HepG2 (cell line): Measurements from ENCODE around the gene VAMP2. TPM values are rescaled to one million over a fixed set of nuclear protein-coding genes. Genes with fewer than 3 reads are reported as not detected.

ENCODE experiments used
- ASH2L ChIP-seq: fragments of 300-600, 200-600 bp; sonication (generic); IDR thresholded peaks from 2 replicates; pipeline ENCODE4 v1.7.0; 2017; ENCODE audit warnings: low read depth, mild to moderate bottlenecking, moderate library complexity, mixed read lengths, low read length; ENCODE audit not compliant: insufficient read length
- CREB1 ChIP-seq, 2 experiments: fragments of 450-650 bp in 1 of 2; IDR thresholded peaks; 2 replicates each; pipeline ENCODE4 v1.6.1; 2016 to 2017; ENCODE audit warnings: control low read depth in 1 of 2, mild to moderate bottlenecking in 1 of 2, missing compliant biosample characterization in 1 of 2, missing genetic modification characterization in 1 of 2
- CTCF ChIP-seq: sonication (generic); formaldehyde crosslinking; IDR thresholded peaks from 2 replicates; pipeline ENCODE4 v1.5.0; 2020; ENCODE audit warnings: mild to moderate bottlenecking, missing genetic modification reagents, moderate library complexity
- HNF4G ChIP-seq, 2 experiments: sonication (generic) in 1 of 2; formaldehyde crosslinking in 1 of 2; IDR thresholded peaks; 2 replicates each; pipeline versions ENCODE4 v1.4.0 to v1.6.1; 2011 to 2020; ENCODE audit warnings: borderline replicate concordance in 2 of 2, low read depth in 2 of 2, mild to moderate bottlenecking in 2 of 2, low read length in 1 of 2, missing genetic modification reagents in 1 of 2, moderate library complexity in 1 of 2
- HNRNPH1 ChIP-seq: fragments of 200-400 bp; formaldehyde crosslinking; optimal IDR thresholded peaks from 2 replicates; pipeline ENCODE3; 2017; ENCODE audit warnings: mild to moderate bottlenecking, low read depth, low read length
- HOXA7 ChIP-seq: sonication (generic); formaldehyde crosslinking; IDR thresholded peaks from 2 replicates; pipeline ENCODE4 v1.8.1; 2022; ENCODE audit warnings: mild to moderate bottlenecking, missing genetic modification reagents, moderate library complexity
- NR2F6 ChIP-seq, 2 experiments: IDR thresholded peaks; 2 replicates each; pipeline ENCODE4 v1.6.1; 2016; ENCODE audit warnings: antibody characterized with exemption in 1 of 2, mild to moderate bottlenecking in 1 of 2
- SAP130 ChIP-seq: IDR thresholded peaks from 2 replicates; pipeline ENCODE4 v1.6.1; 2016; ENCODE audit warnings: low read depth
- XRCC5 ChIP-seq: fragments of 200-400 bp; formaldehyde crosslinking; optimal IDR thresholded peaks from 2 replicates; pipeline ENCODE3; 2017; ENCODE audit warnings: mild to moderate bottlenecking, low read length
- ZNF24 ChIP-seq: fragments of 450-650 bp; IDR thresholded peaks from 2 replicates; pipeline ENCODE4 v1.6.1; 2017; ENCODE audit warnings: antibody characterized with exemption, mild to moderate bottlenecking
- ZNF253 ChIP-seq: sonication (generic); formaldehyde crosslinking; IDR thresholded peaks from 2 replicates; pipeline ENCODE4 v1.8.0; 2022; ENCODE audit warnings: mild to moderate bottlenecking, missing genetic modification reagents, borderline replicate concordance
- ZNF331 ChIP-seq: sonication (generic); formaldehyde crosslinking; IDR thresholded peaks from 2 replicates; pipeline ENCODE4 v1.4.0; 2020; ENCODE audit warnings: missing genetic modification reagents
- ZNF350 ChIP-seq: sonication (generic); formaldehyde crosslinking; IDR thresholded peaks from 2 replicates; pipeline ENCODE4 v1.4.0; 2020; ENCODE audit warnings: mild to moderate bottlenecking, low read depth, missing genetic modification reagents, borderline replicate concordance
- ZNF382 ChIP-seq: sonication (generic); formaldehyde crosslinking; IDR thresholded peaks from 2 replicates; pipeline ENCODE4 v1.5.0; 2020; ENCODE audit warnings: missing genetic modification reagents, mild to moderate bottlenecking, borderline replicate concordance
- ZNF414 ChIP-seq: sonication (generic); formaldehyde crosslinking; IDR thresholded peaks from 2 replicates; pipeline ENCODE4 v1.5.0; 2020; ENCODE audit warnings: missing genetic modification reagents
- ZNF605 ChIP-seq: sonication (generic); formaldehyde crosslinking; IDR thresholded peaks from 2 replicates; pipeline ENCODE4 v1.8.0; 2022; ENCODE audit warnings: mild to moderate bottlenecking, missing genetic modification reagents
- ZNF761 ChIP-seq: sonication (generic); formaldehyde crosslinking; conservative IDR thresholded peaks from 2 replicates; pipeline ENCODE4 v1.4.0; 2020; ENCODE audit warnings: mild to moderate bottlenecking, missing genetic modification reagents
- polyA plus RNA-seq, 8 experiments: library from polyadenylated mRNA; depleted of rRNA in 3 of 8; stranded (reverse) in 7 of 8; unstranded in 1 of 8; fragments of >200 nt; fragmentation: Illumina TruSeq in 4 of 8; extraction: Trizol in 4 of 8; gene quantifications; 2 replicates each; pipeline versions ENCODE4 v1.2.1 to v1.2.3, GENCODE V29; 2011 to 2016; ENCODE audit warnings: low read depth in 4 of 8, missing spikeins in 1 of 8, mixed read lengths in 1 of 8; ENCODE audit not compliant: insufficient read depth in 1 of 8
- total RNA-seq, 5 experiments: library from RNA; depleted of rRNA; stranded (reverse); fragments of >200 nt; fragmentation: Illumina TruSeq; extraction: Trizol; gene quantifications; 2 replicates each; pipeline ENCODE4 v1.2.3, GENCODE V29; 2016; ENCODE audit warnings: low read depth in 1 of 5
- TF ChIP-seq, protein P1 (sequence below): sonication (generic); formaldehyde crosslinking; IDR thresholded peaks from 2 replicates; pipeline ENCODE4 v1.4.0; 2020; ENCODE audit warnings: missing genetic modification reagents
- TF ChIP-seq, protein P2 (sequence below): sonication (generic); formaldehyde crosslinking; IDR thresholded peaks from 2 replicates; pipeline ENCODE4 v1.5.0; 2020; ENCODE audit warnings: mild to moderate bottlenecking, missing genetic modification reagents, borderline replicate concordance

The VAMP2 gene
- total and polyA plus RNA-seq, 2 of the 13 experiments (the other 11 are each of a cell fraction or from before 2014, with no cell fraction given), result 3.9 to 17.2 TPM

DNA sequence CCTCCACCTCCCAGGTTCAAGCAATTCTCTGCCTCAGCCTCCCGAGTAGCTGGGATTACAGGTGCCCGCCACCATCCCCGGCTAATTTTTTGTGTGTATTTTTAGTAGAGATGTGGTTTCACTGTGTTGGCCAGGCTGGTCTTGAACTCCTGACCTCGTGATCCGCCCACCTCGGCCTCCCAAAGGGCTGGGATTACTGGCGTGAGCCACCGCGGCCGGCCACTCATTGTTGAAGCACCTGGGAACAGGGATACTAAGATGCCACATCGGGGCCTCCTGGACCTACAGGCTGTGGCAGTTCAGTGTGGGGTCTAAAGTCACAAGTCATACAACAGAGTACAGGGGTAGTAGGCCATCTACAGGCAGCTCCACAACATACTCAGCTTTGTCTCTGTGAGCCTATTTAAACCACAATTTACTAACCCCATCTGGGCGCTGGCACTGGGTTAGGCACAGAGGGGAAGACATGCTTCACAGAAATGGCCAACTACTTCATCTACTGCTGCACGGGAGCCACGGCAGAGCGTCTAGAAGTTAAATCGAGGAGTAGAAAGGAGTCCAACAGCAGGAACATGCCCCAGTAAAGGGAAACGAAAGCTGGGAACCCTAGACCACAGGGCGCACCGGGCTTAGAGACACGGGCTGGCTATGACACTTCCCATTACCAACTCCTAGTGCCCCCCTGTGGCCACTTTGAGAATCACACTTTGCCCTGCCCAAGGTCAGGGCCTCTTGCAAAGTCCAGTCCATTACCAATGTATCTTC lies 4.3 kb downstream of the VAMP2 start (continued):
- TF ChIP-seq ZNF605, result 0 out of 2 replicates have a peak, but pooled peaks have one; percentile 59
- TF ChIP-seq ZNF350 (CRISPR knock-in tag), result no peak
- no peak for TF ChIP-seq ZNF414
- peak; percentile 14; the same call in 1 of the 2 replicates for TF ChIP-seq ZNF331 (CRISPR knock-in tag)
- TF ChIP-seq SAP130 (CRISPR knock-in tag), result peak; percentile 64
- TF ChIP-seq, protein P1, sequence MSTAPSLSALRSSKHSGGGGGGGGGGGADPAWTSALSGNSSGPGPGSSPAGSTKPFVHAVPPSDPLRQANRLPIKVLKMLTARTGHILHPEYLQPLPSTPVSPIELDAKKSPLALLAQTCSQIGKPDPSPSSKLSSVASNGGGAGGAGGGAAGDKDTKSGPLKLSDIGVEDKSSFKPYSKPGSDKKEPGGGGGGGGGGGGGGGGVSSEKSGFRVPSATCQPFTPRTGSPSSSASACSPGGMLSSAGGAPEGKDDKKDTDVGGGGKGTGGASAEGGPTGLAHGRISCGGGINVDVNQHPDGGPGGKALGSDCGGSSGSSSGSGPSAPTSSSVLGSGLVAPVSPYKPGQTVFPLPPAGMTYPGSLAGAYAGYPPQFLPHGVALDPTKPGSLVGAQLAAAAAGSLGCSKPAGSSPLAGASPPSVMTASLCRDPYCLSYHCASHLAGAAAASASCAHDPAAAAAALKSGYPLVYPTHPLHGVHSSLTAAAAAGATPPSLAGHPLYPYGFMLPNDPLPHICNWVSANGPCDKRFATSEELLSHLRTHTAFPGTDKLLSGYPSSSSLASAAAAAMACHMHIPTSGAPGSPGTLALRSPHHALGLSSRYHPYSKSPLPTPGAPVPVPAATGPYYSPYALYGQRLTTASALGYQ (CRISPR knock-in tag), result no peak
- peak; percentile 96 for TF ChIP-seq XRCC5
- TF ChIP-seq ASH2L, result peak; percentile 36
- peak; percentile 59; the same call in 1 of the 2 replicates for TF ChIP-seq ZNF253 (CRISPR knock-in tag)
- no peak for TF ChIP-seq HNRNPH1
- TF ChIP-seq ZNF24, result no peak
- no peak for TF ChIP-seq CREB1 (IDR thresholded peaks at IDR 0.05)
- no peak for TF ChIP-seq CREB1 (CRISPR knock-in tag; IDR thresholded peaks at IDR 0.05)
- TF ChIP-seq NR2F6 (IDR thresholded peaks at IDR 0.05), result peak; percentile 57; the same call in 1 of the 2 replicates
- TF ChIP-seq NR2F6 (CRISPR knock-in tag; IDR thresholded peaks at IDR 0.05), result peak; percentile 68
- TF ChIP-seq HNF4G (IDR thresholded peaks at IDR 0.05; ENCODE audit: borderline replicate concordance, low read depth, low read length), result peak; percentile 44; the same call in 1 of the 2 replicates
- TF ChIP-seq HNF4G (CRISPR knock-in tag; IDR thresholded peaks at IDR 0.05; ENCODE audit: borderline replicate concordance, low read depth), result no peak
- TF ChIP-seq HOXA7 (CRISPR knock-in tag), result no peak
- peak; percentile 85 for TF ChIP-seq CTCF (CRISPR knock-in tag)
- TF ChIP-seq ZNF382 (CRISPR knock-in tag), result no peak
- TF ChIP-seq ZNF761 (CRISPR knock-in tag), result no peak
- TF ChIP-seq, protein P2, sequence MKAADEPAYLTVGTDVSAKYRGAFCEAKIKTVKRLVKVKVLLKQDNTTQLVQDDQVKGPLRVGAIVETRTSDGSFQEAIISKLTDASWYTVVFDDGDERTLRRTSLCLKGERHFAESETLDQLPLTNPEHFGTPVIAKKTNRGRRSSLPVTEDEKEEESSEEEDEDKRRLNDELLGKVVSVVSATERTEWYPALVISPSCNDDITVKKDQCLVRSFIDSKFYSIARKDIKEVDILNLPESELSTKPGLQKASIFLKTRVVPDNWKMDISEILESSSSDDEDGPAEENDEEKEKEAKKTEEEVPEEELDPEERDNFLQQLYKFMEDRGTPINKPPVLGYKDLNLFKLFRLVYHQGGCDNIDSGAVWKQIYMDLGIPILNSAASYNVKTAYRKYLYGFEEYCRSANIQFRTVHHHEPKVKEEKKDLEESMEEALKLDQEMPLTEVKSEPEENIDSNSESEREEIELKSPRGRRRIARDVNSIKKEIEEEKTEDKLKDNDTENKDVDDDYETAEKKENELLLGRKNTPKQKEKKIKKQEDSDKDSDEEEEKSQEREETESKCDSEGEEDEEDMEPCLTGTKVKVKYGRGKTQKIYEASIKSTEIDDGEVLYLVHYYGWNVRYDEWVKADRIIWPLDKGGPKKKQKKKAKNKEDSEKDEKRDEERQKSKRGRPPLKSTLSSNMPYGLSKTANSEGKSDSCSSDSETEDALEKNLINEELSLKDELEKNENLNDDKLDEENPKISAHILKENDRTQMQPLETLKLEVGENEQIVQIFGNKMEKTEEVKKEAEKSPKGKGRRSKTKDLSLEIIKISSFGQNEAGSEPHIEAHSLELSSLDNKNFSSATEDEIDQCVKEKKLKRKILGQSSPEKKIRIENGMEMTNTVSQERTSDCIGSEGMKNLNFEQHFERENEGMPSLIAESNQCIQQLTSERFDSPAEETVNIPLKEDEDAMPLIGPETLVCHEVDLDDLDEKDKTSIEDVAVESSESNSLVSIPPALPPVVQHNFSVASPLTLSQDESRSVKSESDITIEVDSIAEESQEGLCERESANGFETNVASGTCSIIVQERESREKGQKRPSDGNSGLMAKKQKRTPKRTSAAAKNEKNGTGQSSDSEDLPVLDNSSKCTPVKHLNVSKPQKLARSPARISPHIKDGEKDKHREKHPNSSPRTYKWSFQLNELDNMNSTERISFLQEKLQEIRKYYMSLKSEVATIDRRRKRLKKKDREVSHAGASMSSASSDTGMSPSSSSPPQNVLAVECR, result no peak; the same call in 1 of the 2 replicates
